Parathyroid adenoma (tissue), 2 donors: ENCODE measurements around the gene GCSAM.

Source experiments
- H2AFZ ChIP-seq: fragments of 300-600 bp; sonication (generic); one replicate; pipeline ENCODE4 v1.7.0; 2017; ENCODE audit warnings: antibody characterized with exemption, mild to moderate bottlenecking
- H3K27ac ChIP-seq: fragments of 300-600 bp; sonication (generic); one replicate; pipeline ENCODE4 v1.7.0; 2017
- H3K27me3 ChIP-seq: fragments of 300-600 bp; sonication (generic); one replicate; pipeline ENCODE4 v1.7.0; 2017; ENCODE audit warnings: low read length; ENCODE audit not compliant: control insufficient read depth, insufficient read depth
- H3K36me3 ChIP-seq: fragments of 300-600 bp; sonication (generic); one replicate; pipeline ENCODE4 v1.7.0; 2017; ENCODE audit warnings: low read length; ENCODE audit not compliant: control insufficient read depth, insufficient read depth
- H3K4me1 ChIP-seq: fragments of 300-600 bp; sonication (generic); one replicate; pipeline ENCODE4 v1.7.0; 2017; ENCODE audit warnings: control low read depth
- H3K4me2 ChIP-seq: fragments of 300-600 bp; sonication (generic); one replicate; pipeline ENCODE4 v1.7.0; 2017; ENCODE audit warnings: low read length
- H3K4me3 ChIP-seq: fragments of 300-600 bp; sonication (generic); one replicate; pipeline ENCODE4 v1.7.0; 2017; ENCODE audit warnings: low read depth, low read length
- H3K79me2 ChIP-seq: fragments of 300-600 bp; sonication (generic); one replicate; pipeline ENCODE4 v1.7.0; 2017; ENCODE audit warnings: control low read depth
- H3K9ac ChIP-seq: fragments of 300-600 bp; sonication (generic); one replicate; pipeline ENCODE4 v1.7.0; 2017; ENCODE audit warnings: mild to moderate bottlenecking
- H3K9me3 ChIP-seq: fragments of 300-600 bp; sonication (generic); one replicate; pipeline ENCODE4 v1.7.0; 2017; ENCODE audit warnings: low read length; ENCODE audit not compliant: control insufficient read depth
- TF ChIP-seq, protein P1 (sequence below): fragments of 300-600 bp; sonication (generic); IDR thresholded peaks from one replicate; pipeline ENCODE4 v1.7.0; 2017; ENCODE audit warnings: antibody characterized with exemption, mild to moderate bottlenecking
- donor health status: primary hyperparathyroidism.

Gene GCSAM, protein sequence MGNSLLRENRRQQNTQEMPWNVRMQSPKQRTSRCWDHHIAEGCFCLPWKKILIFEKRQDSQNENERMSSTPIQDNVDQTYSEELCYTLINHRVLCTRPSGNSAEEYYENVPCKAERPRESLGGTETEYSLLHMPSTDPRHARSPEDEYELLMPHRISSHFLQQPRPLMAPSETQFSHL

DNA sequence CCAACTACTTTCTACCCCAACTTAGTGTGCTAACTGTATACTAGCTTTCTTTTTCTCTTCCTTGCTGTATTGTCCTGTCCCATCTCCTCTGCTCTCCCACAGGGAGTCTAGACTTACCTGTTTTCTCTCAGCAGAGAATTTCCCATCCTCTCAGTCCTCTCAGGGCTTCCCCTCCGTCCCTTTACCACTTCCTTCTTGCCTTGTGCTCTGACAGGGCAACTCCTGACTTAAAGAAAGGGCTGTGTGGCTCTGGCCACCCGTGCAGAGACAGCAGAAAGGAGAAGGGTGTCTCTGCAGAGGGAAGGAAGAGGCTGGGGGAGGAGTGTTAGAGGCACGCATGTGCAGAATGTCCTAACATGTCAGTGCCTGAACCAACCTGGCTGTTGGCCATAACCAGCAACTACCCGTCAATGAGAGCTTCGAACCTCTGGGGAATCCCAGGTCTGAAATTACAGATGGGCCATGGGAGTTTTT, at the start of gene GCSAM:
TSS of gene GCSAM (minus strand) at position 274 of the 474 bp plus-strand sequence. CDS start at position 146, 128 bp downstream.
- Histone ChIP-seq H3K79me2 (no peaks in the 10 kb centered on the region), H3K4me1 (no peaks in the 10 kb centered on the region), H3K9ac (no peak within 1 kb of the TSS), H3K4me2 (no peak within 1 kb of the TSS), H3K36me3 (no peaks in the 10 kb centered on the region), H3K27me3 (no peaks in the 10 kb centered on the region), H2AFZ (no peak within 1 kb of the TSS), H3K4me3 (no peak within 1 kb of the TSS), H3K9me3 (no peaks in the 10 kb centered on the region), H3K27ac (no peak within 1 kb of the TSS)
- TF ChIP-seq, protein P1, sequence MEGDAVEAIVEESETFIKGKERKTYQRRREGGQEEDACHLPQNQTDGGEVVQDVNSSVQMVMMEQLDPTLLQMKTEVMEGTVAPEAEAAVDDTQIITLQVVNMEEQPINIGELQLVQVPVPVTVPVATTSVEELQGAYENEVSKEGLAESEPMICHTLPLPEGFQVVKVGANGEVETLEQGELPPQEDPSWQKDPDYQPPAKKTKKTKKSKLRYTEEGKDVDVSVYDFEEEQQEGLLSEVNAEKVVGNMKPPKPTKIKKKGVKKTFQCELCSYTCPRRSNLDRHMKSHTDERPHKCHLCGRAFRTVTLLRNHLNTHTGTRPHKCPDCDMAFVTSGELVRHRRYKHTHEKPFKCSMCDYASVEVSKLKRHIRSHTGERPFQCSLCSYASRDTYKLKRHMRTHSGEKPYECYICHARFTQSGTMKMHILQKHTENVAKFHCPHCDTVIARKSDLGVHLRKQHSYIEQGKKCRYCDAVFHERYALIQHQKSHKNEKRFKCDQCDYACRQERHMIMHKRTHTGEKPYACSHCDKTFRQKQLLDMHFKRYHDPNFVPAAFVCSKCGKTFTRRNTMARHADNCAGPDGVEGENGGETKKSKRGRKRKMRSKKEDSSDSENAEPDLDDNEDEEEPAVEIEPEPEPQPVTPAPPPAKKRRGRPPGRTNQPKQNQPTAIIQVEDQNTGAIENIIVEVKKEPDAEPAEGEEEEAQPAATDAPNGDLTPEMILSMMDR: no peak

DNA sequence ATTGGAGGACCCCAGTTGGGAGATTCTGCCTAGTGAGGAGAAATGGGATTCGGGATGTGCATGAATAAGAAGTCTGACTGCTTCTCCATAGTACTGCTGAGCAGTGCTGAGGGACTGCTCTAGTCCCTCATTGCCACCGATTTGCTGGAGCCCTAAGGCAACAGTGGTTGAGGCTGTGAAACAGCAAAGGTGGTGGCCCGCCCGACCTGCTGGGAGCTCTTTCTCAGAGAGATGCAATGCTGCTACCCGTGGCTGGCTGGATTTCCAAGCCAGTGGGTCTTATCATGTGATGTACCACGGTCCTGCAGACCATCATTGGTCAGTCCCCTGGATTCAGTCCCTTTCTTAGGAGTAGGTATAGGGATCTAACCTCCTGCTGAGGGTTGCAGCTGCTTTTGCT, 42.6 kb upstream of the GCSAM start:
- Histone ChIP-seq H3K36me3 (no peaks in the 10 kb centered on the region), H3K9ac (no peak overlapping the region), H3K4me2 (no peak overlapping the region), H3K4me1 (no peaks in the 10 kb centered on the region), H3K4me3 (no peak overlapping the region), H3K79me2 (no peaks in the 10 kb centered on the region), H3K27me3 (no peaks in the 10 kb centered on the region), H2AFZ (no peak overlapping the region), H3K9me3 (no peaks in the 10 kb centered on the region), H3K27ac (no peak overlapping the region)
- TF ChIP-seq, protein P1: no peak

DNA sequence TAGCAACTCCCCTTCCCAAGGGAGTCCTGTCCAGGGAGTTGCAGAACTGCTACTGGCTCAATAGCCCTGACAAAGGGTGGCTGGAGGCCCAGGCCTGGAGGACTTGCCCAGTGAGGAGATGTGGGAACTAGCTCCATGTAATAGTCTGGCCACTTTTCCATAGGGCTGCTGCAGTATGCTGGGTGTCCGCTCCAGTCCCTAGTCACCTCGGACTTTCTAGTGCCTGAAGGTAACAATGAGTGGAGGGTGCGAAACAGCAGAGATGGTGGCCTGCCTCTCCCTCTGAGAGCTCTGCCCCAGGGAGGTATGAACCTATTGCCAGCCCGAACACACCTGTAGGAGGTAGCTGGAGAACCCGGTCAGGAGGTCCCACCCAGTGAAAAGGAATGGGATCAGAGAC, 42.0 kb upstream of the GCSAM start:
- H3K27ac ChIP-seq: no peak overlapping the region
- no peaks in the 10 kb centered on the region for H3K79me2 ChIP-seq
- H3K4me2 ChIP-seq: no peak overlapping the region
- H3K4me1 ChIP-seq: no peaks in the 10 kb centered on the region
- TF ChIP-seq, protein P1: no peak
- no peak overlapping the region for H2AFZ ChIP-seq
- H3K9ac ChIP-seq: no peak overlapping the region
- H3K27me3 ChIP-seq: no peaks in the 10 kb centered on the region
- no peak overlapping the region for H3K4me3 ChIP-seq
- H3K36me3 ChIP-seq: no peaks in the 10 kb centered on the region
- H3K9me3 ChIP-seq: no peaks in the 10 kb centered on the region

DNA sequence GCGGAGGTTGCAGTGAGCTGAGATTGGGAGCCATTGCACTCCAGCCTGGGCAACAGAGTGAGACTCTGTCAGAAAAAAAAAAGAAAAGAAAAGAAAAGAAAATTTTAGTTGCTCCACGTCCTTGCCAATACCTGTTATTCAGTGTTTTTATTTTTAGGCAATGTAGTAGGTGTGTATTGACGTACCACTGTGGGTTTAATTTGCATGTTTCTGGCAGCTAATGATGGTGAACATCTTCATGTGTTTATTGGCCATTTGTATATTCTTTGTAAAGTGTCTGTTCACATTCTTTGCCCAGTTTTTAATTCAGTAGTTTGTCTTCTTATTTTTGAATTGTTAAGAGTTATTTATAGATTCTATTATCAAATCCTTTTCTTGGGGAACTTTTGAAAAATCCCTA, 38.1 kb upstream of the GCSAM start:
- Histone ChIP-seq H3K36me3 (no peaks in the 10 kb centered on the region), H3K79me2 (no peaks in the 10 kb centered on the region), H3K27me3 (no peaks in the 10 kb centered on the region), H3K4me2 (no peak overlapping the region), H3K9me3 (no peaks in the 10 kb centered on the region), H3K4me3 (no peak overlapping the region), H2AFZ (no peak overlapping the region), H3K9ac (no peak overlapping the region), H3K27ac (no peak overlapping the region), H3K4me1 (no peaks in the 10 kb centered on the region)
- TF ChIP-seq, protein P1: no peak

DNA sequence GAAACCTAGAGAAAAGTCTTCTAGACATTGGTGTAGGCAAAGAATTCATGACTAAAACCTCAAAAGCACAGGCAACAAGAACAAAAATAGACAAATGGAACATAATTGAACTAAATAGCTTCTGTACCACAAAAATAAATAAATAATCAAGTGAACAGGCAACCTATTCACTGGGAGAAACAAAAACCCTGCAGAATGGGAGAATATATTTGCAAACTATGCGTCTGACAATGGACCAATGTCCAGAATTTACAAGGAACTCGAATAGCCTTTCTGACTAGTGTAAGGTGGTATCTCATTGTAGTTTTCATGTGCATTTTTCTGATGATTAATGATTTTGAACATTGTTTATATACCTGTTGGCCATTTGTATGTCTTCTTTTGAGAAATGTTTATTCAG, 37.0 kb upstream of the GCSAM start:
- H3K4me3 ChIP-seq: no peak overlapping the region
- H2AFZ ChIP-seq: no peak overlapping the region
- H3K9me3 ChIP-seq: no peaks in the 10 kb centered on the region
- no peaks in the 10 kb centered on the region for H3K79me2 ChIP-seq
- TF ChIP-seq, protein P1: no peak
- no peak overlapping the region for H3K9ac ChIP-seq
- H3K27ac ChIP-seq: no peak overlapping the region
- no peaks in the 10 kb centered on the region for H3K36me3 ChIP-seq
- H3K4me2 ChIP-seq: no peak overlapping the region
- no peaks in the 10 kb centered on the region for H3K27me3 ChIP-seq
- H3K4me1 ChIP-seq: no peaks in the 10 kb centered on the region
